Limb (tissue), 2 donors: ENCODE results near the gene CAD.
"Not testable (repeated sequence)": the region's sequence is repeated elsewhere in the genome, so short reads cannot be mapped to it uniquely, and the experiment has no call there.

ENCODE experiments used
- DNase-seq, 2 donors: peaks; one replicate each; pipeline ENCODE4 v3.0.0-alpha.2; 2016; ENCODE audit errors: extremely low spot score in 2 of 2

CAD gene

GRCh38 chr2:27255187-27255586 is 38.0 kb downstream of the CAD start:
- no peak for DNase-seq

DNA sequence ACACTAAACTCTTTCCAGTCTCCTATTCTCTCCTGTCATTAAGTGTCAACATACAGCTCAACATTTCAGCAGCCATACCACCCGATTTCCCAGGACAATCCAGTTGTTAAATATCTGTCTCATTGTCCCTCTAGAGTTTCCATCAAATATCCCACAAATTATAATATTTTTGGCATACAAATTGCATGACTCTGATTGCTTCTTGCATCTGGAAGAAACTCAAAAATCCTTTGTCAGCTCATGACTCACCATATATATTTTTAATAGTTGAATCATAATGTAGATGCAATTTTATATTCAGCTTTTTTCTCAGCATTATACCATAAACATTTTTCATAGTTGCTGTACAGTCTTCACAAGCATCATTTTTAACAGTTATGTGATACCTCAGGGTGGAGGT is 38.5 kb downstream of the CAD start:
- no peak for DNase-seq

- DNase-seq: no peak
Measured at GRCh38 chr2:27256855-27257454, 39.8 kb downstream of the CAD start.

DNA sequence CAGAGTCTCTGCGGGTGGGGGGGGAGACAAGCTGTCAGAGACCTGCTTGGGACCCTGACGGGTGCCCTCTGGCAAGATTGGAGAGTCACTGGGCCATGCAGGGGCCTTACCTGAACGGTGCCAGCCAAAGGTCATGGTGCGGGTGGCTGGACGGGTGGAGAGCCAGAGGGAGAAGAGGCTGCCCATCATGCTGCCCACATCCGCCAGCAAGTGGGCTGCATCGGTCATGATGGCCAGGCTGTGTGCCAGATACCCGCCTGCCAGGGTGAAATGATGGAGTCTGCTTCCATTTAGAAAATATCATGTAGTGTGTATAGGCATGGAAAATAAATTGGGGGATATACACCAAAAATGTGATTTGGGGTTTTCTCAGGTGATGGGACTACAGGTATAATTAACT is 40.9 kb downstream of the CAD start:
- DNase-seq: no peak

DNA sequence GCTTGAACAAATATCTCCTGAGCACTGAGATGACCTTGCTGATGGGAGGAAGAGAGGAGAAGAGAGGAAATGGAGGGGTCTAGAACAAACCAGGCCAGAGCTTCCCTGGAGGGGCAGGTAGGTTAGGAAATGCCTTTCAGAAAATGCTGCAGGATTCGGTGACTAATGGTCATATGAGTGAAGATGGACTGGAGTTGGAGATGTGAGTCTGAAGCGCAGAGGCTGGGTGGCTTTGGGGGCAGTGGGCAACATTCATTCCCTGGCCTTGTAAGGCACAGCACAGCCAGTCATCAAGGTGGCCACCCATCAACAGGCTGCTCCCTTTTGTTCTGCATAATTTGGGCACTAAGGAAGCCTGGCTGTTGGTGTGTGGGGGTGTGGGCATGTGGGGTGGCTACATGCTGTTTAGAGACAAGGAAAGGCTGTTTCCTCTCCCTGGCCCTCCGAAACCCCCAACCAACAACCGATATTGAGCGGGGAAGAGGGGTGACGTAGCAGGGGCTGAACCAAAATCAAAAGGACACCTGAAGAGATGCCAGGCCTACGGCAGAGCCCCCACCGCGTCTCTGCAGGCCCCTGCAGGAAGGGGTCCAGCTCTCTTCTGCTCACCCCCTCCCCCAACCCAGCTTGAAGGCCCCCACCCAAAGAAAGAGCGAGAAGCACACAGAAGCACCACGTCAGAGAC is 44.2 kb downstream of the CAD start:
- DNase-seq: no peak

DNA sequence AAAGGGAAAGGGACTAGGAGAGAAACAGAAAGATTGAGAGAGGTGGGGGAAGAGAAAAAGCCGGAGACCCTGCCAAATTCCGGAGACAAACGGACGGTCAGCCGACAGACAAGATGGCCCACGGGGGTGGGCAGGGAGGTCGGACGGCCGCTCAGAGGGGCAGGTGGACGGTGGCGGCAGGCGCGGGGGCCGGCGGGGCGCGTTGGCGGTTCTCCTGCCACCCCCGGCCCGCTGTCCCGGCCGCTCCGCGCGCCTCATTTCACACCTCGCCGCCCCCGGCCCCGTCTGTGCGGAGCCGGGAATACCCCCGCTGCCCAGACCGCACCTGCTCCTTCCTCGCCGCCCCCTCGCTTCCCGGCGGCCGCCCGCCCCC is 44.7 kb downstream of the CAD start:
- no peak for DNase-seq

GRCh38 chr2:27262379-27263286 is 45.5 kb downstream of the CAD start, which contains the start of gene SLC30A3:
SLC30A3 (minus strand) TSS chr2:27263047; CDS start chr2:27262906, 141 bp downstream.
- DNase-seq: peak; percentile 25 to 78

DNA sequence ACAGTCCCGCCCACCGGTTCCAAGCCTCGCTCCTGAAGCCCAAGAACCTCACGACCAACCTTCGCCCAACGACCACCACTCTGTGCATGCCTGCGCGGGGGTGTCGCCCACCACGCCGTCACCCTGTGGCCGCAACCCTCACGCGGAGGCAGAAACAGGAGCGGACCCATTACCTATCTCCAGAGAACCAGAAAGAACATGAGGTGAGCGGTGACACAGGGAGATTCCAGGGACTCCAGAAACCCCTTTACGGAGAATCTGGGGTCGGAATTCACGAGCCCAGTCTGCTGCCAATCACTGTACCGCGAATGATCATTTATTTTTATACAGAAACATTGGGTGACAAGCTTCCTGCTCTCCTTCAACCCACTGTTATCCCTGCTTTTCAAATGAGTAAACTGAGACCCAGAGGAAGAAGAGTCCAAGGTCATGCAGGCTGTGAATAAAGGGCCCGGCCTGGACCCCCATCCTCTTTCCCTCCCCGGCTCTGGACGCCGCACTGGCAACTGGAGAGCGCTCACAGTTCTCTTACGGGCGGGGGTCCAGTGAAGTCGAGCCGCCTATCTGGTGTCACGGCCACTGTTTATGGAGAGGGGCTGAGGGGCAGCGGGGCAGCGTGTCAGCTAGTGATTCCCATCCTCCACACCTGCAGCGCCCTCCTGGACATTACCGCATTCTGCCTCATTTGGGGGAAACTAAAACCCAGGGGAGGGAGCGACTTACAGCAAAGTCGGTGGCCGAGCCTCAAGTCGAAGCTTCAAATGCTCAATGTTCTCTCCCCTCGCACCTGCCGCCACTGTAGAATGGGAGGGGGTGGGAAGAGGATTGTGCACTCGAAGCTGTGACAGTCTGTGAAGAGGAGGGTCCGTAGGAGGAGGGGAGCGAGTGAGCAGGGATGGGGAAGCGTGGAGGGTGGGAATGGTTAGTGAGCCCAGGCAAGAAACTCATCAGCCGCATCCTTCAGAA is 46.4 kb downstream of the CAD start:
- no peak for DNase-seq

DNA sequence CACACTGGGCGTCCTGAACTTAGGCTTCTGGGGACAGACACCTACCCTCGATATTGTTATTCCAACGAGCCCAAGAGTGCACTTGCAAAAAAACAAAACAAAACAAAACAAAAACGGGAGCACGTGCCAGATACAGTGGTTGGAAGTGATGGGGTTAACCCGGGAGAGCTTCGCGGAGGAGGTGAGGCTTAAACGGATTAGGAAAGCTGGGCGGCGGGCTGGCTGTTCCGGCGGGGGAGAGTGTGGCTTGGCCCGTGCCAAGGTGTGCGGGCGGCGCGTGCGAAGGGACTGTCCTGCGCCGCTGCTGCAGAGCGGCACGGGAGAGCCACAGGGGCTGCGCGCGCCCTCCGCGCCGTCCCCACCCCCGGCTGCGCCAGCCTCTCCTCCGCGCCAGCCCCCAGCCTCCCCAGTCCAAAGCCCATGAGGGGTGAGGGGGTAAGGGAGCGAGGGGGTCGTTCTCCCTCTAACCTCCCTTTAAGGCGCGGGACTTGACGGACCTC is 47.1 kb downstream of the CAD start:
- no peak for DNase-seq

DNA sequence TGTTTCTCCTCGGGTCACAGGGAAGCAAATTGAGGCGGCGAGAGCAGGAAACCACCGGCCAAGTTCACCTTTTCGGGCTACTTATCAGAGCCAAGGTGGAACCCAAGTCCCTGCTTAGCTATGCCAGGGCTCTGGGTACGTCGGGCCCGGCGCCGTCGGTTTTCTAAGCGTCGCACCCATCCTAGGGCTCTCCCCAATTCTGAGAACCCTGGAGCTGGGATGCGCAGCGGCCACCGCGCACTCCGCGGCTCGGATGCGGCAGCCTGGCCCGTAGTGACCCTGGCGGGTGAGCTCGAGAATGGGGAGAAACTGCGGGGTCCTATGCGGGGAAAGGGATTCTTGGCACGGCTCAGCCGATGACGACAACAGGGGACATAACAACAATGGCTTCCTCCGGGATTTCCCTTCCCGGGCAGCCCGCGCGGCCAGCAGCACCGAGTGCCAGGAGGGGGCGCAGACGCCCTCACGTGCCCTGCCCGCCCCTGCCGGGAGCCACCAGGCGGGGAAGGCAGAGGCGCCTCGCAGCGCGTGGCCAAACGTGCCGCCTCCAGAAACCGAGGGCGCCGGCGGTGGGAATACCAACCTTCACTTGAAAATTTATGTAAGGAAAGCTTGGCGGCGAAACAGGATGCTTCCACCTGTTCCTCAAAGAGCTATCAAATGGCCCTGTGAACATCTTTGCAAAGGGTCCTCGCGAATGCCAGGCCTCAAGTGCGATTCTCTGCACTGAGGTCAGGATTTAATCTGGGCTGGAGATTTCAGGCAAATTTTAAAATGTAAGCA is 47.8 kb downstream of the CAD start:
- DNase-seq: peak; percentile 48 to 79

- DNase-seq: no peak
Measured at GRCh38 chr2:27265536-27265870, 48.3 kb downstream of the CAD start.

GRCh38 chr2:27268296-27268695 is 51.1 kb downstream of the CAD start:
- DNase-seq: not testable (repeated sequence)

DNA sequence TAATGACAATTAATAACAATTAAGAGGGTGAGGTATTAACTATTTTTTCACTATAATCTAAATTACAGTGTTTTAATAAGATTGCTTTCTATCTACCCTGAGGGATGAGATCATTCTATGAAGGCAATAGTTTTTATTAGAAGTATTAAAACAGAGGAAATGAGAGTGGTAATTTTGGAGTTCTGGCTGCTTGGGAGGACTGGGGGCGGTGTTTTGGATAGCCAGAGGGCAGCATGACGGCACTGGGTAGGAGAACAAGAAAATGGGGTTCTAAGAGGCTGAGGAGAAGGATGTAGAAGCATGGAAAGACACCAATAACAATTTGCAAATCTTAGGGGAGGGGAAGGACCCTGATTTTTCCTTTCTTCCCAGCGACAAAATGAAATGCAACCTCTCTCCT is 53.0 kb downstream of the CAD start:
- no peak for DNase-seq

- no peak for DNase-seq
Measured at GRCh38 chr2:27270670-27271069, 53.5 kb downstream of the CAD start.

DNA sequence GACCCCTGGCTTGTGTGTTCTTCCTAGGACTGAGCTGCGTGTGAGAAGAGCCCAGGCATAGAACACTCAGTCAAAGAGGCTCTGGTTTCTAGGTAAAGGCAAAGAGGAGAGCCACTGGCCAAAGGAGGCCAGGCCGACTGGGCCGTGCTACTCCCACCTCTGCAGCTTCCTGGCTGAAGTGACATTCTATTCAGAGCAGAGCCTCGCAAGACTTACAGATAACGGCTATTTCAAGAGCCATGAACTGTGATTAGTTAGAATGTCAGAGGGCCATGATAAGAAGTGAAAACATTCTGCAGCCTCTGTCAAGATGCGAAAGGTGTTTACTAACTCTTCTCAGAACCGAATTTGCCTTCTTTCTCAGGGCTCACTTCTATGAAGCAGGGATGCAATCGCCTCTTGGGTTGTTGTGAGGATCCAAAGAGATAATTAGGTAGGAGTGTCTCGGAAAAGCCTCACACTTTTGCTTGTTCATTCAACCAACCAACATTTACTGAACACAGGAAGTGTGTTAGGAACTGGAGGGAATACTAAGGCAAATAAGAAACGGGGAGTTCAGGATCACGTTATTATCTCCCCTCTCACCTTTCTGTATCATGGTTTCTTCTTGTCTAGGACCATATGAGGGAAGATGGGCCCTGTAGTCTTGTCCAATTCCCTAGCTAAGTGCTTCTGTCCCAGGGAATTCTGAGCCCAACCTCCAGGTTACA is 54.6 kb downstream of the CAD start:
- no peak for DNase-seq

DNA sequence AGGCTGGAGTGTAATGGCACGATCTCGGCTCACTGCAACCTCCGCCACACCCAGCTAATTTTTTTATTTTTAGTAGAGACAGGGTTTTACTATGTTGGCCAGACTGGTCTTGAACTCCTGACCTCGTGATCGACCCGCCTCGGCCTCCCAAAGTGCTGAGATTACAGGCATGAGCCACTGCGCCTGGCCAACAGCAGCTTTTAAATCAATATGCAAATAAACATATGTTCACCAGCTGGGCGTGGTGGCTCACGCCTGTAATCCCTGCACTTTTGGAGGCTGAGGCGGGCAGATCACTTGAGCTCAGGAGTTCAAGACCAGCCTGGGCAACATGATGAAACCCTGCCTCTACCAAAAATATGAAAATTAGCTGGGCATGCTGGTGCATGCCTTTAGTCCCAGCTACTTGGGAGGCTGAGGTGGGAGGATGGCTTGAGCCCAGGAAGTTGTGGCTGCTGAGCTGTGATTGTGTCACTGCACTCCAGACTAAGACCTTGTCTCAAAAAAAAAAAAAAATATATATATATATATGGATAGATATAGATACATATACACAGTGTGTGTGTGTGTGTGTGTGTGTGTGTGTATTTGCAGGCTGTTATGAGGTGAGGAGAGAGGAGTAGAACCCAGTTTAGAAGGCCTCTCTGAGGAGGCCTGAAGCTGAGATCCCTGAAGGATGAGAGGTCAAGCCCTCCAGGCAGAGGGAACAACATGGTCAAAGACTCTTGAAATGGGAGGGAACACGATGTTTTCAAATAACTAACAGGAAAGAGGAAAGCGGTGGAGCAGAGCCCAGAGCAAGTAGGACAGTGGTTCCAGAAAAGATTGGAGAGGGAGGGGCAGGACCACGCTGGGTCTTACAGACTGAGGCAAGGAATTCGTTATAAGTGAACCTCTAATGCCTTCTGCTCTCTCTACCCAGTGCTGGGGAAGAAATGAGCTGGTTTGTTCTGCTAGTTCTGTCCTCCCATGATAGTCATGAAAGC is 55.7 kb downstream of the CAD start:
- DNase-seq: not testable (repeated sequence)

- no peak for DNase-seq
Measured at GRCh38 chr2:27275211-27276150, 58.3 kb downstream of the CAD start, which contains the start of gene DNAJC5G. DNAJC5G (plus strand) TSS chr2:27275433; CDS start chr2:27276729, 1,296 bp downstream.
